ENCODE results near the gene KIF1B. TPM values are rescaled to one million over a fixed set of nuclear protein-coding genes. Genes with fewer than 3 reads are reported as not detected.
A peak's percentile ranks its signal among the peaks of the same experiment; 100 is the strongest.

The KIF1B gene
- total and polyA plus RNA-seq, 7 donors: 31.8 to 391 (median 326) TPM

- Histone ChIP-seq H3K4me3 (no peak overlapping the region), H3K27ac (peak overlapping the region; percentile 46), H3K36me3 (ENCODE audit: insufficient read depth in 1 of 2, low read depth in 1 of 2) (peaks cover 0 to 81% of the 10 kb centered on the region in 2 donors), H3K27me3 (ENCODE audit: insufficient read depth in 3 of 3, low read length in 2 of 3) (no peaks in the 10 kb centered on the region), H3K4me1 (no peaks in the 10 kb centered on the region), H3K9me3 (no peaks in the 10 kb centered on the region)
- peak in 1 of 4 donors; percentile 31 for ATAC-seq
- intact Hi-C loops (cut with DNase I): no loop called here
- DNase-seq: peak in 1 of 2 donors; percentile 53
- WGBS, 3 donors: 76 to 84% (median 78%) methylated on average over 15 of the region's 15 CpGs
- TF ChIP-seq CTCF (IDR thresholded peaks at IDR 0.05): no peak
These were observed 167.9 kb downstream of the KIF1B start for GRCh38 chr1:10378081-10378841.

- Histone ChIP-seq H3K36me3 (ENCODE audit: insufficient read depth in 1 of 2, low read depth in 1 of 2) (peaks cover 0 to 78% of the 10 kb centered on the region in 2 donors), H3K27me3 (ENCODE audit: insufficient read depth in 3 of 3, low read length in 2 of 3) (no peaks in the 10 kb centered on the region), H3K27ac (no peak overlapping the region), H3K9me3 (no peaks in the 10 kb centered on the region), H3K4me3 (no peak overlapping the region), H3K4me1 (no peaks in the 10 kb centered on the region)
- DNase-seq (no peak), ATAC-seq (no peak)
- 85 to 92% (median 85%) methylated on average over 10 of the region's 10 CpGs for WGBS, 3 donors
- no peak for TF ChIP-seq CTCF (IDR thresholded peaks at IDR 0.05)
- intact Hi-C loops (cut with DNase I): no loop called here
These were observed 168.8 kb downstream of the KIF1B start for GRCh38 chr1:10379101-10379620.

GRCh38 chr1:10379676-10380075 lies 169.3 kb downstream of the KIF1B start:
- no peak for TF ChIP-seq CTCF (IDR thresholded peaks at IDR 0.05)
- no peak for ATAC-seq
- Histone ChIP-seq H3K9me3 (no peaks in the 10 kb centered on the region), H3K27me3 (ENCODE audit: insufficient read depth in 3 of 3, low read length in 2 of 3) (no peaks in the 10 kb centered on the region), H3K27ac (no peak overlapping the region), H3K36me3 (ENCODE audit: insufficient read depth in 1 of 2, low read depth in 1 of 2) (peaks cover 0 to 72% of the 10 kb centered on the region in 2 donors), H3K4me3 (no peak overlapping the region), H3K4me1 (no peaks in the 10 kb centered on the region)
- intact Hi-C loops (cut with DNase I): no loop called here
- no peak for DNase-seq
- whole genome bisulfite sequencing, 3 donors: 95 to 97% (median 96%) methylated on average over 6 of the region's 6 CpGs

- Histone ChIP-seq H3K4me1 (no peaks in the 10 kb centered on the region), H3K27ac (no peak overlapping the region), H3K36me3 (ENCODE audit: insufficient read depth in 1 of 2, low read depth in 1 of 2) (peaks cover 0 to 62% of the 10 kb centered on the region in 2 donors), H3K9me3 (no peaks in the 10 kb centered on the region), H3K27me3 (ENCODE audit: insufficient read depth in 3 of 3, low read length in 2 of 3) (no peaks in the 10 kb centered on the region), H3K4me3 (no peak overlapping the region)
- TF ChIP-seq CTCF (IDR thresholded peaks at IDR 0.05): no peak
- intact Hi-C loops (cut with DNase I): no loop called here
- ATAC-seq: no peak
- WGBS, 3 donors: 56 to 62% (median 57%) methylated on average over 5 of the region's 5 CpGs
- no peak for DNase-seq
These were observed 170.4 kb downstream of the KIF1B start for GRCh38 chr1:10380594-10381275.
